Neuronal stem cell (in vitro differentiated cells): ENCODE measurements around the gene YTHDF1.

Experiments
- DNase-seq: peaks from one replicate; pipeline ENCODE4 v3.0.0-alpha.2; 2013; ENCODE audit warnings: low spot score
- H2AFZ ChIP-seq: one replicate; pipeline ENCODE4 v1.6.1; 2013; ENCODE audit warnings: mild to moderate bottlenecking, low read length, inconsistent platforms
- H2AK5ac ChIP-seq: 2 replicates; pipeline ENCODE4 v1.6.1; 2013; ENCODE audit warnings: low read depth, mild to moderate bottlenecking, inconsistent platforms, low read length, moderate library complexity, mixed read lengths
- H2BK120ac ChIP-seq: 2 replicates; pipeline ENCODE4 v1.6.1; 2013; ENCODE audit warnings: low read depth, mild to moderate bottlenecking, inconsistent platforms, low read length, moderate library complexity, mixed read lengths
- H2BK12ac ChIP-seq: one replicate; pipeline ENCODE4 v1.6.1; 2013; ENCODE audit warnings: low read length, inconsistent platforms
- H2BK15ac ChIP-seq: 2 replicates; pipeline ENCODE4 v1.6.1; 2013; ENCODE audit warnings: mild to moderate bottlenecking, low read length, inconsistent platforms, mixed read lengths
- H2BK5ac ChIP-seq: one replicate; pipeline ENCODE4 v1.6.1; 2013; ENCODE audit warnings: inconsistent platforms, mild to moderate bottlenecking, low read length, moderate library complexity
- H3K14ac ChIP-seq: one replicate; pipeline ENCODE4 v1.6.1; 2013; ENCODE audit warnings: low read length, inconsistent platforms
- H3K18ac ChIP-seq: 2 replicates; pipeline ENCODE4 v1.6.1; 2013; ENCODE audit warnings: low read length, inconsistent platforms
- H3K23ac ChIP-seq: 2 replicates; pipeline ENCODE4 v1.6.1; 2013; ENCODE audit warnings: low read depth, mild to moderate bottlenecking, mixed read lengths, low read length, inconsistent platforms; ENCODE audit not compliant: poor library complexity
- H3K27ac ChIP-seq: replicated peaks from 3 replicates; pipeline ENCODE4 v1.5.1; 2013; ENCODE audit warnings: low read length, inconsistent platforms
- H3K27me3 ChIP-seq, 3 experiments: 2 replicates each; pipeline ENCODE4 v1.6.1; 2013; ENCODE audit warnings: low read length in 3 of 3, mild to moderate bottlenecking in 2 of 3, inconsistent platforms in 1 of 3, low read depth in 1 of 3, mixed read lengths in 1 of 3, moderate library complexity in 1 of 3; ENCODE audit not compliant: control insufficient read depth in 3 of 3, insufficient read depth in 3 of 3
- H3K36me3 ChIP-seq, 2 donors: replicated peaks in 1 of 2; 2 replicates each; pipeline ENCODE4 v1.6.1; 2013; ENCODE audit warnings: low read length in 2 of 2; ENCODE audit not compliant: control insufficient read depth in 2 of 2, insufficient read depth in 2 of 2
- H3K4ac ChIP-seq: 2 replicates; pipeline ENCODE4 v1.6.1; 2013; ENCODE audit warnings: inconsistent platforms, mild to moderate bottlenecking, low read length, moderate library complexity
- H3K4me1 ChIP-seq, 2 donors: 1 replicate in 1 of 2; 2 replicates in 1 of 2; pipeline ENCODE4 v1.6.1; 2013; ENCODE audit warnings: low read length in 2 of 2, low read depth in 1 of 2; ENCODE audit not compliant: control insufficient read depth in 2 of 2, insufficient read depth in 1 of 2
- H3K4me2 ChIP-seq: one replicate; pipeline ENCODE4 v1.6.1; 2013; ENCODE audit warnings: mild to moderate bottlenecking, low read length, inconsistent platforms; ENCODE audit not compliant: insufficient read depth, poor library complexity, severe bottlenecking
- H3K4me3 ChIP-seq, 2 donors: 2 replicates each; pipeline ENCODE4 v1.5.1; 2013; ENCODE audit warnings: low read length in 2 of 2, mild to moderate bottlenecking in 2 of 2, inconsistent platforms in 1 of 2, moderate library complexity in 1 of 2
- H3K79me1 ChIP-seq: one replicate; pipeline ENCODE4 v1.6.1; 2013; ENCODE audit warnings: low read depth, mild to moderate bottlenecking, inconsistent platforms, low read length, moderate library complexity
- H3K9ac ChIP-seq: one replicate; pipeline ENCODE4 v1.6.1; 2013; ENCODE audit warnings: mild to moderate bottlenecking, low read depth, low read length, inconsistent platforms; ENCODE audit not compliant: poor library complexity
- H3K9me3 ChIP-seq, 2 donors: replicated peaks in 1 of 2; 2 replicates each; pipeline versions ENCODE3 to v1.6.1; 2013; ENCODE audit warnings: low read length in 2 of 2, mild to moderate bottlenecking in 2 of 2, inconsistent platforms in 1 of 2, low read depth in 1 of 2, mixed read lengths in 1 of 2, moderate library complexity in 1 of 2; ENCODE audit not compliant: control insufficient read depth in 2 of 2, insufficient read depth in 1 of 2
- H4K8ac ChIP-seq: one replicate; pipeline ENCODE4 v1.6.1; 2013; ENCODE audit warnings: low read depth, mild to moderate bottlenecking, inconsistent platforms, low read length, moderate library complexity
- H4K91ac ChIP-seq: one replicate; pipeline ENCODE4 v1.6.1; 2013; ENCODE audit warnings: low read length, low read depth, mild to moderate bottlenecking, inconsistent platforms; ENCODE audit not compliant: poor library complexity
- WGBS, 2 donors: extraction: QIAGEN DNeasy Blood & Tissue Kit; methylation state at CpG; one replicate each; pipeline ENCODE4 v1.1.7; 2013; ENCODE audit warnings: missing lambda C conversion rate in 2 of 2, mixed read lengths in 1 of 2; ENCODE audit not compliant: insufficient read length in 2 of 2, insufficient replicate concordance in 1 of 2; ENCODE audit errors: extremely low coverage in 2 of 2; 5-methylcytosine and 5-hydroxymethylcytosine counted together

The YTHDF1 gene

DNA sequence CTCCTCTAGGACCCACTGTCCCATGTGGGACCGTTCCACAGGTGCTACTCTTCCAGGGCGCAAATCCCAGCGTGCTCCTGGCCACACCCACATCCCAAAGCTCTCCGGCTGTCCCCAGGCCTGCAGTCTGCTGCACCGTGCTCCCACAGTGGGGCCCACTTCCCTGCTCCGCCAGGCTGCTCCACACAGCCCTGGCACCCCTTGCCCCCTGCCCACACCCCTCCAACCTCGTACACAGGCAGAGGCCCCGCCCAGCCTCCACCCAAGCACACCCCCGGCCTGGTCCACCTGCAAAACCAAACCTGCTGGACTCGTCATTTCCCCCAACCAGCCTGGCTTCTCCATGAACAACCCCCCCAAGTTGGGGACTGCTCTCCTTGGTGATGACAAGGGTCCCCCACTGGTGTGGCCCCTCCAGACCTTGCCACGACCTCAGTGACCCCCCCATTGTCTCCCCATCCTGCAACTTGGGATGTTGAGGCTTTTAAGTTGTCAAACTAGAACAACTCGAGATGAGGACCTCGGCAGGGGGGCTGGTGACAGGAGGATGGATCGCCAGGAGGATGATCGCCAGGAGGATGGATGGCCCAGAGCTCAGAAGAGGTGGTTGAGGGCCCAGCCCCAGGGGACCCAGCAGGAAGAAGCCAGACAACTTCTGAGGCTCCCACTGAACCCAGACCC, 27.1 kb downstream of the YTHDF1 start:
- peak overlapping the region; percentile 13 for H2BK5ac ChIP-seq
- peak overlapping the region; percentile 82 for H3K14ac ChIP-seq
- WGBS, 2 donors = no CpG with 5 or more reads among the region's 15 CpGs
- H4K8ac ChIP-seq = no peak overlapping the region
- no peak overlapping the region for H2BK15ac ChIP-seq
- H2BK12ac ChIP-seq = no peak overlapping the region
- H3K4me1 ChIP-seq = peaks cover 0 to 2% of the 10 kb centered on the region in 2 donors
- no peak overlapping the region for H2AFZ ChIP-seq
- H3K4me2 ChIP-seq = no peak overlapping the region
- DNase-seq = no peak
- H3K4ac ChIP-seq = no peak overlapping the region
- H3K4me3 ChIP-seq = no peak overlapping the region
- peak overlapping the region; percentile 85 for H3K23ac ChIP-seq
- no peak overlapping the region for H3K18ac ChIP-seq
- no peaks in the 10 kb centered on the region for H3K36me3 ChIP-seq
- peaks cover 2% of the 10 kb centered on the region for H3K79me1 ChIP-seq
- H3K9ac ChIP-seq = no peak overlapping the region
- no peak overlapping the region for H3K27ac ChIP-seq
- H3K27me3 ChIP-seq = no peaks in the 10 kb centered on the region
- peaks cover 0 to 2% of the 10 kb centered on the region in 2 donors for H3K9me3 ChIP-seq
- H2BK120ac ChIP-seq = no peak overlapping the region
- peak overlapping the region; percentile 80 for H2AK5ac ChIP-seq
- no peak overlapping the region for H4K91ac ChIP-seq

DNA sequence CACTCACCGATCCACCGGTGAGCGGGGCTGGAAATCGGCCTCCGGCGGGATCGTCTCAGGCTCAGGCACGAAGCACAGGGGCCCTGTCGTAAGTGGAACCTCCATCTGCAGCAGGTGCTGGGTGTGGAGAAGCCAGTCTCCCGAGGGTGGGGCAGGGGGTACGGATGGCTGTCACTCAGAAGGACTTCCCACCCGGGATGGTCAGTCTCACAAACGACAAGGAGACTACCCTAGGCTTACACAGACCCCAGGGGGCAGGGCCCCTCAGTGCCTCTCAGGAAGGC, 27.8 kb downstream of the YTHDF1 start:
- no peak overlapping the region for H2BK15ac ChIP-seq
- no peak for DNase-seq
- H3K9ac ChIP-seq = no peak overlapping the region
- H2BK120ac ChIP-seq = no peak overlapping the region
- WGBS, 2 donors = no CpG with 5 or more reads among the region's 13 CpGs
- H3K27ac ChIP-seq = no peak overlapping the region
- H3K18ac ChIP-seq = no peak overlapping the region
- H3K23ac ChIP-seq = no peak overlapping the region
- H3K9me3 ChIP-seq = peaks cover 0 to 2% of the 10 kb centered on the region in 2 donors
- H3K4ac ChIP-seq = no peak overlapping the region
- H4K8ac ChIP-seq = no peak overlapping the region
- no peaks in the 10 kb centered on the region for H3K27me3 ChIP-seq
- H3K4me3 ChIP-seq = no peak overlapping the region
- H2AK5ac ChIP-seq = no peak overlapping the region
- no peak overlapping the region for H3K14ac ChIP-seq
- H3K36me3 ChIP-seq = no peaks in the 10 kb centered on the region
- peaks cover 2% of the 10 kb centered on the region for H3K79me1 ChIP-seq
- no peak overlapping the region for H4K91ac ChIP-seq
- no peak overlapping the region for H2BK5ac ChIP-seq
- no peak overlapping the region for H2AFZ ChIP-seq
- H2BK12ac ChIP-seq = no peak overlapping the region
- H3K4me2 ChIP-seq = no peak overlapping the region
- peaks cover 0 to 3% of the 10 kb centered on the region in 2 donors for H3K4me1 ChIP-seq

DNA sequence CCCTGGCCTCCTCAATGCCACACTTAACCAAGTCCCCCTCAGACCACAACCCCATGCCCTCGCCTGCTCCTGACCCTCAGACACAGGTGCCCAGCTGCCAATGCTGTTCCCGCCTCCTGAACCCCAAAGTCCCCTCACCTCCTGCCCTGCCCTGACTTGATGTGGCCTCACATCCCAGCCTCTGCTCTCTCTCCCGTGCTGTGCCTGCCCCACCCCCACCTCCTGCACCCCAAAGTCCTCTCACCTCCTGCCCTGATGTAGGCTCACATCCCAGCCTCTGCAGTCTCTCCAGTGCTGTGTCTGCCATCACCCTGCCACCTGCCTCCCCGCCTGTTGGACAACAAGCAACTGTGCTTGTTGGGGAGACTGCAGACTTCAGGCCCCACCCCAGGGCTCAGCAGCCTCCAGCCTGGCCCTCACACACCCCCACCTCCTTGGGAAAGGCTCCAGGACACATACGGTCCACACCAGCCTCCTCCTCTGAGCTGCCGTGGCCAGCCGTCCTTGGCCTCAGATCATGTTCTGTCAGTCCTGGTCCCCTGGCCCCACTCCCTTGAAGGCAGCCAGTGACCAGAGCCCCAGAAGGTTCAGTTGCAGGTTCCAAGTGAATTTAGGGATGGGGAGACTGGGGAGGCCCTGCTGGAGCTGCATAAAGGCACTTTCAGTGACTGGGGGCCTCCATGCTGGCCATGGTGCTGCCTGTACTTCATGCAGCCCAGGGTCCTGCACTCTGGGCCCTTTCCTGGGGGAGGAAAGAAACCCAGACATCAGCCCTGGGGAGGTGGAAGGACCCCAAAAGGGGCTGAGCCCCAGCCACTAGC, 28.4 kb downstream of the YTHDF1 start:
- Histone ChIP-seq H3K14ac (peak overlapping the region; percentile 59), H4K8ac (peak overlapping the region; percentile 24), H3K4me1 (peaks cover 0 to 5% of the 10 kb centered on the region in 2 donors), H3K27ac (no peak overlapping the region), H3K36me3 (no peaks in the 10 kb centered on the region), H3K27me3 (no peaks in the 10 kb centered on the region), H4K91ac (peak overlapping the region; percentile 65), H3K9ac (no peak overlapping the region), H3K79me1 (peaks cover 2% of the 10 kb centered on the region), H3K4ac (no peak overlapping the region), H3K9me3 (peaks cover 0 to 2% of the 10 kb centered on the region in 2 donors), H3K4me2 (no peak overlapping the region), H2BK120ac (no peak overlapping the region), H3K18ac (peak overlapping the region; percentile 49), H2BK12ac (no peak overlapping the region), H2AK5ac (peak overlapping the region; percentile 65), H2BK15ac (no peak overlapping the region), H3K23ac (peak overlapping the region; percentile 58), H2AFZ (no peak overlapping the region), H2BK5ac (peak overlapping the region; percentile 60), H3K4me3 (no peak overlapping the region)
- DNase-seq = no peak
- no CpG with 5 or more reads among the region's 7 CpGs for WGBS, 2 donors

DNA sequence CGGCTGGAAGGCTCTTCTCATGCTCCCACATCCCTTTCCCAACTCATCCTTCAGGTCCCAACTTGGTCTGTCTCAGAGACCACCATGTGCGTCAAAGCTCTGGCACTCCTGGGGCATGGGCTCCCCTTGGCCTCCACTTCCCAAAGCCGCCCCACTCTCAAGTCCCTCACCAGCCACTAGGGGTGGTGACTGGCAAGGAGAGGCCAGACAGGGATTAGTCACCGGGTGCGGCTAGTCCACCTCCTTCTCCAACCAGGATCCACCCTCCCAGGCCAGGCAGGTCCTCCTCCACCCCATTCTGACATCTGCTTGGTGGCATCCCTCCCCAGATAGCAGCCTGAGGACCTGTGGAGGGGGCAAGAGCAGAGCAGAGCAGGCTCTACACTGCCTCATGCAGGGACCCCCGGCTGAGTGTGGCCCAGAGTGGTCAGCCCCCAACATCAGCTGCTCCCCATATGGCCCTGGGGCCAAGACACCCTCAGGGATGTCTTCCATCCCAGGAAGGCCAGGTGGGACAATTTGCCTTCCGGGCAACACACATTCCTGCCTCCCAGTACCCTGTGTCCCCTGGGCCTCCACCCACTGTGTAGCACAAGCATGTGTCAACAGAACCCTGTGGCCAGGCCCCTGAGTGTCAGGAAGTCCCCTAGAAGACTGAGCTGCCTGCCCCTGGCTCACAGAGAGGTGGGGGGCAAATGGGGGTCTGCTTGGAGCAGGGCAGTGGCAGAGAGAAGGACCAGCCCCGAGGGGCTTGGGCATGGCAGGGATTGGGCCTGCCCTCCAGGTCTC, 29.2 kb downstream of the YTHDF1 start:
- peak overlapping the region; percentile 65 for H2AK5ac ChIP-seq
- no peak overlapping the region for H3K4ac ChIP-seq
- no peak overlapping the region for H2AFZ ChIP-seq
- H3K4me3 ChIP-seq = no peak overlapping the region
- H2BK5ac ChIP-seq = no peak overlapping the region
- H3K27ac ChIP-seq = no peak overlapping the region
- H3K9ac ChIP-seq = peak overlapping the region; percentile 66
- H3K9me3 ChIP-seq = peaks cover 0 to 2% of the 10 kb centered on the region in 2 donors
- H3K79me1 ChIP-seq = peaks cover 2% of the 10 kb centered on the region
- peak overlapping the region; percentile 59 for H3K14ac ChIP-seq
- no peak overlapping the region for H4K91ac ChIP-seq
- H3K23ac ChIP-seq = no peak overlapping the region
- peaks cover 6 to 7% of the 10 kb centered on the region in 2 donors for H3K4me1 ChIP-seq
- peaks cover 0 to 3% of the 10 kb centered on the region in 2 donors for H3K36me3 ChIP-seq
- no peak overlapping the region for H3K4me2 ChIP-seq
- no peak for DNase-seq
- H3K27me3 ChIP-seq = no peaks in the 10 kb centered on the region
- WGBS, 2 donors = no CpG with 5 or more reads among the region's 8 CpGs
- no peak overlapping the region for H2BK12ac ChIP-seq
- H4K8ac ChIP-seq = peak overlapping the region; percentile 74
- no peak overlapping the region for H2BK120ac ChIP-seq
- no peak overlapping the region for H2BK15ac ChIP-seq
- peak overlapping the region; percentile 45 for H3K18ac ChIP-seq
